Hypothalamus (tissue), 51 donors: ENCODE results near the gene TMEM95.

Experiments
- DNase-seq, 51 donors: peaks; one replicate each; lab custom pipeline; 2025; lab: John Stamatoyannopoulos, UW

TMEM95 gene

GRCh38 chr17:7396147-7396546 is 41.2 kb downstream of the TMEM95 start:
- DNase-seq = no peak

DNA sequence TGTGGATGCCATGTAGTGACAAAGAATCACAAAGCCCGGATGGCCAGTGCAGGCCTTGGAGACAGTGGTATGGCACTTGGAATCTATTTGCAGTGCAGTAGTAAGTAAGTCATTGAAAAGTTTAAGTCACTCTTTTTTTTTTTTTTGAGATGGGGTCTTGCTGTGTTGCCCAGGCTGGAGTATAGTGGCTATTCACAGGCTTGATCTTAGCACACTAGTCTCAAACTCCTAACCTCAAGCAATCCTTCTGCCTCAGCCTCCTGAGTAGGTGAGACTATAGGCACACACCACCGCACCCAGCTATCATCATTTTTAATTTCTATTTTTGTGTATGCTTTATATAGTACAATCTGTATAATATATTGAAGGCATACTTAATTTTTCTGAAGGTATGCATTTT is 43.7 kb downstream of the TMEM95 start:
- DNase-seq = no peak

DNA sequence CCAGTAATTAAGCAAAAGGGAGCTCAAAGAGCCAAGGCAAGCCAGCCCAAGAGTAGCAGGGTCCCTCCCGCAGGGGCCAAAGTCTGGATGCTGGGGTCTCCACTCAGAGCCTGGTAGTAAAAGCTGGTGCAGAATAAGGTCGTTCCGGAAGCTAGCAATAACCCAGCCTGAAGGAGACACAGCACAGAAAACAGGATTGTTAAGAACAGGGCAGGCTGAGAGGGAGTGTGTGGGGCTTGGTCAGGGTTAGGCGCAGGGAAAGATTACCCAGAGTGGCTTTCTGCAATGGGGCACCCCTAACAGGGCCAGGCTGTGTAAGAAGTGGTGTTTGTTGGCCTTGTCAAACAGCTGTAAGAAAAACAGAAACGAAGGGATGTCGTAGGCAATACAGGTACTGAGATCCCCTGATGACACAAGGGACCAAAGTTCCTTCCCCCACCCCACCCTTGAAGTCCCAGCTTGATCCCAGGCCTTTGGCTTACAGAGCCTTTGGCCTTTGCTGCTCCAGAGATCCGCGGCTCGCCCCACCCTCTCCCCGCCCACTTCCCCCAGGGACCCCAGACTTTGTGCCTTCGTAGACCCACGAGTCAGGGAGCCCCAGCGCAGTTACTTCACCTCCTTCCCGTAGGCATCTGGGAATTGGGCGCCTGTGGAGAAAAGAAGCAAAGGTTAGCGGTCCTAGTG is 48.2 kb downstream of the TMEM95 start:
- peak in 3 of 51 donors; percentile 45 to 58 (median 50) for DNase-seq

DNA sequence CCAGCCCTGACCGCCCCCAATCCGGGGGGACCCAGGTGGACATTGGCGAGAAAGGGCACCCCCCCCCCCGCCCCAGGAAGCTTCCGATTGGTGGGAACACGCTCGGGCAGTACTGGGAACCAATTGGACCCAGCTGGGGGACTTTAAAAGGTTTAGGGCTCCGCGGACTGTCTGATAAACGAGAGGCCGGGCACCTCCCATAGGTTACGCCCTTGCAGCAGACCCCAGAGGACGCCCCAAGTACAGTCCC is 48.7 kb downstream of the TMEM95 start:
- peak in 5 of 51 donors; percentile 56 to 84 (median 65) for DNase-seq

DNA sequence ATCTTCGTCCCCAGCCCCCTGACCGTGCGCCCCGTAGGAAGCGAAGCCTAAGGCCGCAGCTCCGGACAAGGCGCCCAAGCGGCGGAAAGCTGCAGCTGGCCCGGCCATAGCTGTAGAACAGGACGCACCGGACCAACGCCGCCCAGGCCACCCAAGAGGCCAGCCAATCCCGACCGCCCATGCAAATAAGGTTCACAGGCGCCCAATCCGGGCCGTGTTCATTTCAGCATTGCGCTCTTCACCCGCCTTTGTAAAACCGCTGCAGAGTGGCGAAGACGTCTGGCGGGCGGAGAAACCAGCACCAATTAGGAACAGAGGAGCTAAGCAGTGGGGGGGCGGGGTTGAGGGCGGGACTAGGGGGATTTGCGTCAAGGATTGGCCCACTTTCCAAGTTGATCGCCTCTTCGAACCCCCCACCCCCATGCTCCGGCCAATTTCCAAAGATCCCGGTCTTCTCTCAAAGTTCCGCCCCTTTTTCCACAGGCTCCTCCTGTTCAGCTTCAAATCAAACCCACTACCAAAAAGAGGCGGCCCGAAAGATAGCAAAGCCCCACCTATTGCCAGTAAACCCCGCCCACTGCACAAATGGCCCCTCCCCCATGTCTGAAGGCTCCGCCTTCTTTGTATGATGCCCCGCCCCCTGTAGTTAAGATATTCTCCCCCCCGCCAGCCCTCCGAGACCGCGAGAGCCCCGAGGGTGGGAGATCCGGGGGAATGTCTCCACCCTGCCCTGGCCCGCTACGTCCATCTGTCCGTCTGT is 49.2 kb downstream of the TMEM95 start, which contains the start of gene TMEM256:
Gene TMEM256, minus strand, starts transcription at position 121 of the 760 bp plus-strand sequence. Its CDS starts 13 bp downstream, at position 108.
- peak; percentile 89 to 100 (median 99) for DNase-seq

- DNase-seq = peak in 24 of 51 donors; percentile 39 to 98 (median 78)
Observed at GRCh38 chr17:7404737-7405349, 49.9 kb downstream of the TMEM95 start.

- peak in 21 of 51 donors; percentile 10 to 59 (median 37) for DNase-seq
Observed at GRCh38 chr17:7405350-7406234, 50.6 kb downstream of the TMEM95 start.

- peak in 4 of 51 donors; percentile 11 to 16 (median 15) for DNase-seq
Observed at GRCh38 chr17:7406235-7406825, 51.4 kb downstream of the TMEM95 start.
